Measurements from ENCODE around the gene ZCCHC2. TPM values are rescaled to one million over a fixed set of nuclear protein-coding genes. Genes with fewer than 3 reads are reported as not detected.

The ZCCHC2 gene
- total and polyA plus RNA-seq, 9 of the 15 experiments (the other 6 are each of a cell fraction or from before 2014, with no cell fraction given): 1.0 to 9.2 (median 6.0) TPM

DNA sequence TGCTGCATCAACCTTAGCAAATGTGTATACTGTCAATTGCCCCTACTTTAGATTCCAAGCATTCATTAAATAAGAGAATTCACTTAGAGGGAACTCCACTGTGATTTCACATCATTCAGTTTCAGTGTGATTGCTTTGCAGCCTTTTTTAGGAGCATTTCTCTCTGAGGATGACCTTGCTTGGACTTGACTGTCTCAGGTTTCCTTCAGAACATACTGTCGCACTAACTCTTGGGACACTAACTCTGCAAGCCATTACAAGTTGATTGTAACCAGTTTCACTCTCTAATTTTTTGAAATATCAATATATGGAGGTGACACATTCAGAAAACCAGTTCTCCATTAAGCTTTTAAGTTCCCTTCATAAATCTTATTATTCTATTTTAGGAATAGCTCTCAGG is 6.6 kb upstream of the ZCCHC2 start:
- ChIA-PET CTCF (ENCODE audit: low intra/inter-chr PET ratio) (no interaction called here), POLR2A (no interaction called here)
- Histone ChIP-seq H3K4me1 (replicated peaks in 1 of 2; ENCODE audit: control insufficient read depth in 2 of 2, insufficient read depth in 2 of 2, low read length in 2 of 2) (peaks cover 3 to 8% of the 10 kb centered on the region in 2 experiments; a peak in 3 of 5 replicates), H3K36me3 (ENCODE audit: control insufficient read depth, insufficient read depth, low read length) (no peaks in the 10 kb centered on the region), H3K9ac (ENCODE audit: insufficient read depth in 1 of 2, low read depth in 2 of 2, low read length in 2 of 2) (no peak overlapping the region), H3K4me3 (no peak overlapping the region), H3K9me1 (ENCODE audit: control insufficient read depth, insufficient read depth, low read length) (no peaks in the 10 kb centered on the region), H3K4me2 (ENCODE audit: insufficient read depth, low read length) (no peak overlapping the region), H2AFZ (ENCODE audit: low read depth, low read length) (no peak overlapping the region), H3K79me2 (ENCODE audit: control insufficient read depth, insufficient read depth, low read length) (no peaks in the 10 kb centered on the region), H4K20me1 (replicated peaks; ENCODE audit: control insufficient read depth, insufficient read depth, low read length) (no peaks in the 10 kb centered on the region), H3K27me3 (ENCODE audit: control insufficient read depth in 2 of 2, insufficient read depth in 2 of 2, low read length in 2 of 2) (no peaks in the 10 kb centered on the region), H3K9me3 (replicated peaks; ENCODE audit: control insufficient read depth, insufficient read depth, low read depth, low read length) (no peaks in the 10 kb centered on the region), H3K27ac (ENCODE audit: extremely low read depth, low read depth, low read length) (no peak overlapping the region)
- DNase-seq (ENCODE audit: extremely low read depth in 1 of 4, low spot score in 3 of 4) (no peak), ATAC-seq (no peak), FAIRE-seq (no peak)
- in situ Hi-C loops (cut with MboI) (no loop called here), intact Hi-C loops (cut with micrococcal nuclease) (no loop called here)
- BruUV-seq (replicated peaks): no TSS peak
- TF ChIP-seq CHD4 (IDR thresholded peaks at IDR 0.05; ENCODE audit: insufficient read depth, insufficient replicate concordance, low read depth, low read length, poor library complexity, severe bottlenecking): no peak
- TF ChIP-seq ZNF644 (tag; IDR thresholded peaks at IDR 0.05; ENCODE audit: low read depth): no peak
- no peak for TF ChIP-seq SIRT6 (IDR thresholded peaks at IDR 0.05; ENCODE audit: low read depth, low read length)
- TF ChIP-seq RUNX1 (IDR thresholded peaks at IDR 0.05; ENCODE audit: low read depth): no peak
- no peak for TF ChIP-seq ZNF586 (CRISPR knock-in tag; conservative IDR thresholded peaks at IDR 0.05)
- no peak for TF ChIP-seq NUFIP1 (IDR thresholded peaks at IDR 0.05; ENCODE audit: partially characterized antibody)
- TF ChIP-seq SP2 (IDR thresholded peaks at IDR 0.05; ENCODE audit: extremely low read depth, low read depth, low read length, poor library complexity, severe bottlenecking): no peak
- TF ChIP-seq, protein P1, sequence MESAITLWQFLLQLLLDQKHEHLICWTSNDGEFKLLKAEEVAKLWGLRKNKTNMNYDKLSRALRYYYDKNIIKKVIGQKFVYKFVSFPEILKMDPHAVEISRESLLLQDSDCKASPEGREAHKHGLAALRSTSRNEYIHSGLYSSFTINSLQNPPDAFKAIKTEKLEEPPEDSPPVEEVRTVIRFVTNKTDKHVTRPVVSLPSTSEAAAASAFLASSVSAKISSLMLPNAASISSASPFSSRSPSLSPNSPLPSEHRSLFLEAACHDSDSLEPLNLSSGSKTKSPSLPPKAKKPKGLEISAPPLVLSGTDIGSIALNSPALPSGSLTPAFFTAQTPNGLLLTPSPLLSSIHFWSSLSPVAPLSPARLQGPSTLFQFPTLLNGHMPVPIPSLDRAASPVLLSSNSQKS (CRISPR knock-in tag; IDR thresholded peaks at IDR 0.05): no peak
- TF ChIP-seq, protein P2, sequence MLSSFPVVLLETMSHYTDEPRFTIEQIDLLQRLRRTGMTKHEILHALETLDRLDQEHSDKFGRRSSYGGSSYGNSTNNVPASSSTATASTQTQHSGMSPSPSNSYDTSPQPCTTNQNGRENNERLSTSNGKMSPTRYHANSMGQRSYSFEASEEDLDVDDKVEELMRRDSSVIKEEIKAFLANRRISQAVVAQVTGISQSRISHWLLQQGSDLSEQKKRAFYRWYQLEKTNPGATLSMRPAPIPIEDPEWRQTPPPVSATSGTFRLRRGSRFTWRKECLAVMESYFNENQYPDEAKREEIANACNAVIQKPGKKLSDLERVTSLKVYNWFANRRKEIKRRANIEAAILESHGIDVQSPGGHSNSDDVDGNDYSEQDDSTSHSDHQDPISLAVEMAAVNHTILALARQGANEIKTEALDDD (IDR thresholded peaks at IDR 0.05): no peak
- TF ChIP-seq PHF21A (IDR thresholded peaks at IDR 0.05; ENCODE audit: borderline replicate concordance, low read depth): no peak
- no peak for TF ChIP-seq RBM22 (IDR thresholded peaks at IDR 0.05; ENCODE audit: low read depth, low read length, poor library complexity, severe bottlenecking)
- TF ChIP-seq ARNT (IDR thresholded peaks at IDR 0.05): no peak
- no peak for TF ChIP-seq MTA1 (IDR thresholded peaks at IDR 0.05; ENCODE audit: borderline replicate concordance)
- no peak for TF ChIP-seq YBX1 (IDR thresholded peaks at IDR 0.05)
- WGBS (ENCODE audit: insufficient coverage, low coverage, missing lambda C conversion rate): 100% methylated on average over 1 of the region's 1 CpG

All from K562 (cell line).